HL-60 (cell line): ENCODE results near the gene STEAP2.

ENCODE experiments used
- CTCF ChIP-seq: IDR thresholded peaks from one replicate; pipeline ENCODE4 v1.5.1; 2011; ENCODE audit warnings: low read length, control low read depth, inconsistent platforms; ENCODE audit not compliant: insufficient read depth
- POLR2AphosphoS5 ChIP-seq: IDR thresholded peaks from 2 replicates; pipeline ENCODE4 v1.6.1; 2012; ENCODE audit warnings: low read depth

- TF ChIP-seq CTCF (no peak), POLR2AphosphoS5 (no peak)
These were observed 23.3 kb upstream of the STEAP2 start for GRCh38 chr7:90188281-90188680.
